Hepatocyte (in vitro differentiated cells): ENCODE measurements around the gene KCNC4. TPM values are rescaled to one million over a fixed set of nuclear protein-coding genes. Genes with fewer than 3 reads are reported as not detected.

Source experiments
- DNase-seq: peaks from one replicate; pipeline ENCODE4 v3.0.0-alpha.2; 2016; ENCODE audit warnings: low spot score
- H2AFZ ChIP-seq: fragments of 200-600 bp; sonication (generic); 2 replicates; pipeline ENCODE4 v1.6.0; 2016; ENCODE audit warnings: antibody characterized with exemption, mild to moderate bottlenecking
- H3K27ac ChIP-seq: fragments of 200-600 bp; sonication (generic); 2 replicates; pipeline ENCODE4 v1.5.1; 2016; ENCODE audit warnings: mild to moderate bottlenecking
- H3K27me3 ChIP-seq: fragments of 200-600 bp; sonication (generic); 2 replicates; pipeline ENCODE4 v1.6.1; 2016
- H3K36me3 ChIP-seq: fragments of 200-600 bp; sonication (generic); replicated peaks from 2 replicates; pipeline ENCODE4 v1.5.1; 2016; ENCODE audit warnings: low read depth; ENCODE audit not compliant: insufficient read depth
- H3K4me1 ChIP-seq: fragments of 200-600 bp; sonication (generic); 2 replicates; pipeline ENCODE4 v1.5.1; 2016; ENCODE audit warnings: mild to moderate bottlenecking, moderate library complexity; ENCODE audit not compliant: insufficient read depth
- H3K4me2 ChIP-seq: fragments of 200-600 bp; sonication (generic); 2 replicates; pipeline ENCODE4 v1.6.0; 2016
- H3K4me3 ChIP-seq: fragments of 200-600 bp; sonication (generic); 2 replicates; pipeline ENCODE4 v1.5.1; 2016; ENCODE audit warnings: mild to moderate bottlenecking
- H3K79me2 ChIP-seq: fragments of 200-600 bp; sonication (generic); 2 replicates; pipeline ENCODE4 v1.6.0; 2017; ENCODE audit warnings: mild to moderate bottlenecking
- H3K9me2 ChIP-seq: fragments of 200-600 bp; sonication (generic); replicated peaks from 2 replicates; pipeline ENCODE4 v1.6.0; 2017; ENCODE audit warnings: mild to moderate bottlenecking; ENCODE audit not compliant: insufficient read depth
- H3K9me3 ChIP-seq: fragments of 200-600 bp; sonication (generic); 2 replicates; pipeline ENCODE4 v1.5.1; 2016; ENCODE audit warnings: low read depth, mild to moderate bottlenecking
- H4K20me1 ChIP-seq: fragments of 200-600 bp; sonication (generic); 2 replicates; pipeline ENCODE4 v1.6.0; 2016; ENCODE audit warnings: mild to moderate bottlenecking; ENCODE audit not compliant: insufficient read depth, poor library complexity, severe bottlenecking
- CTCF ChIP-seq: fragments of 200-600 bp; sonication (generic); IDR thresholded peaks from 2 replicates; pipeline ENCODE4 v1.5.1; 2016; ENCODE audit warnings: antibody characterized with exemption, mild to moderate bottlenecking; ENCODE audit not compliant: poor library complexity
- EZH2 ChIP-seq: fragments of 200-600 bp; sonication (generic); IDR thresholded peaks from 2 replicates; pipeline ENCODE4 v1.6.1; 2016; ENCODE audit warnings: antibody characterized with exemption, mild to moderate bottlenecking, borderline replicate concordance
- EZH2phosphoT487 ChIP-seq: fragments of 200-600 bp; sonication (generic); IDR thresholded peaks from one replicate; pipeline ENCODE4 v1.6.1; 2018; ENCODE audit warnings: antibody characterized with exemption, mild to moderate bottlenecking, low read depth, moderate library complexity; ENCODE audit not compliant: unreplicated experiment, severe bottlenecking
- WGBS: methylation state at CpG from one replicate; pipeline ENCODE4 v1.1.6; 2016; ENCODE audit warnings: low lambda C conversion rate; ENCODE audit errors: missing lambda C conversion rate; 5-methylcytosine and 5-hydroxymethylcytosine counted together
- polyA plus RNA-seq: library from polyadenylated mRNA; unstranded; fragments of >200 nt; fragmentation: Nextera tagmentation; extraction: Ambion mirVana; gene quantifications from 2 replicates; pipeline ENCODE4 v1.2.1, GENCODE V29; 2016
- total RNA-seq: library from RNA; depleted of rRNA; stranded (reverse); fragments of >200 nt; gene quantifications from 2 replicates; pipeline ENCODE4 v1.2.3, GENCODE V29; 2014

Gene KCNC4
- total and polyA plus RNA-seq, 2 experiments from 2014 or later: 1.3 to 4.6 TPM

GRCh38 chr1:110189181-110189580 is 20.9 kb upstream of the KCNC4 start:
- Histone ChIP-seq H3K79me2 (no peaks in the 10 kb centered on the region), H3K4me1 (peaks cover 6% of the 10 kb centered on the region), H2AFZ (no peak overlapping the region), H3K27ac (no peak overlapping the region), H3K36me3 (no peaks in the 10 kb centered on the region), H3K4me2 (no peak overlapping the region), H4K20me1 (no peaks in the 10 kb centered on the region), H3K9me2 (no peaks in the 10 kb centered on the region), H3K4me3 (no peak overlapping the region), H3K9me3 (no peaks in the 10 kb centered on the region), H3K27me3 (peaks cover 7% of the 10 kb centered on the region)
- DNase-seq: no peak
- 95% methylated on average over 6 of the region's 6 CpGs for WGBS
- TF ChIP-seq EZH2phosphoT487 (no peak), EZH2 (no peak), CTCF (no peak)

DNA sequence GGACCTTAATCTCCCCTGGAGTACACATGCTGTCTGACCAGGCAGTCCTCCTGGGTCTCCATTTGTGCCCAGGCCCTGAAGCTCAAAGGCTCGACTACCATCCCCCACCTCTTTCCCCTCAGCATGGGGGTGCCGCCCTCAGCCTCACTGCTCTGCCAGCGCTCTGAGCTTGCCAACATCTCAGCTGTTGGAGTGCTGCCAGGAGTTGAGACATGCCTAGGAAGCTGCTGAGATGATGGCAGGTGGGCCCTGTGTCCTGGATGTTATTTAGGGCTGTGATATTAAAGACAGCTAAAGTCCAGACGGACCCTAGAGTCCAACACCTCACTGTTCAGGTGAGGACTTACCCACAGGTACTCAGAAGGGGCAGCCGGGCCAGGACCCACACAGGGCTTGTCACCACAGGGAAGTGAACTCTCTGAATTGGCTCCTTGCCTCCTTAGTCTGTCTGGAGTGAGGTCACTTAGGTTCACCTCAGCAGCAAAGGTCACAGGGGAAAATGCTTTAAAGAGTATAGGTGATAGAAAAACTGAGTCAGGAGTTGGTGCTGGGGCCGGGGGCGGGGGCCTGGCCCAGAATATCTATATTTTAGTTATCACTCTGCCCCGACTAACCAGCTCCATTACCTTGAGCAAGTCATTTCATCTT is 19.7 kb upstream of the KCNC4 start:
- no peaks in the 10 kb centered on the region for H3K36me3 ChIP-seq

DNA sequence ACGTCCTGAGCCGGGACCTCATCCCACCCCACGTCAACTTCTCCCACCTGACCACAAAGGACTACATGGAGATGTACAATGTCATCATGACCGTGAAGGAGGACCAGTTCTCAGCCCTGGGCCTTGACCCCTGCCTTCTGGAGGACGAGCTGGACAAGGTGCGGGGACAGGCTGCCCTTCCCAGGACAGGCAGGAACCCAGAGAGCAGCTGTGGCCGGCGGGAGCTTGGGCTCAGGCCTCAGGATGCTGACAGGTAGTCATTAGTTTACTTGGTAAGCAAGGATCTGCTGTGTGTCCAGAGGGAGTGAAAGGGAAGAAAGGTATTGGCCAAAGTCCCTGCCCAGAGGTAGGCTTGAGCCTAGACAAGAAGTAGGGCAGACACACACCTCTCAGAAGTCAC is 17.6 kb upstream of the KCNC4 start:
- TF ChIP-seq EZH2phosphoT487 (no peak), EZH2 (no peak), CTCF (no peak)
- DNase-seq: no peak
- WGBS: 82% methylated on average over 8 of the region's 8 CpGs

More for the DNA sequence above, 19.7 kb upstream of the KCNC4 start:
- H3K4me2 ChIP-seq: no peak overlapping the region
- no peaks in the 10 kb centered on the region for H3K79me2 ChIP-seq
- peaks cover 3% of the 10 kb centered on the region for H3K27me3 ChIP-seq
- no peak overlapping the region for H2AFZ ChIP-seq
- H3K4me1 ChIP-seq: peaks cover 6% of the 10 kb centered on the region
- no peaks in the 10 kb centered on the region for H4K20me1 ChIP-seq
- H3K4me3 ChIP-seq: no peak overlapping the region
- DNase-seq: no peak
- no peaks in the 10 kb centered on the region for H3K9me3 ChIP-seq
- H3K9me2 ChIP-seq: no peaks in the 10 kb centered on the region
- WGBS: 88% methylated on average over 8 of the region's 8 CpGs
- no peak for TF ChIP-seq EZH2
- TF ChIP-seq EZH2phosphoT487: no peak
- no peak for TF ChIP-seq CTCF
- no peak overlapping the region for H3K27ac ChIP-seq

DNA sequence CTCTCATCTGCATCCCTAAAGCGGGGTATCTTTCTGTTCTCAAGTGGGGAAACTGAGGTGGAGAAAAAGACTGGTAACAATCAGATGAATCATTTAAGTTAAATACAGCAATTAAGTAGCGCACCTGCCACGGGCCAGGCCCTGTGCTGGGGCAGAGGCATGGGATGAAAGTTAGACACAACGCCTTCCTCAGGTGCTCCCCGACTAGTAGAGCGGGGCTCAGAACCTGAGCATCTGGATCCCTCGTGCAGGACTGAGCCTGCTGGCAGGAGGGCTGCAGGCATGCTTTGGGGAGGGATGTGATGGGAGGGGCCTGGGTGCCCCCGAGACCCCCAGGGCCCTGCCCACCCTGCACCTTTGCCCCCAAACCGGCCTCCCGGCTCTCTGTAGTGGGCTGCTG is 14.9 kb upstream of the KCNC4 start:
- Histone ChIP-seq H4K20me1 (no peaks in the 10 kb centered on the region), H3K4me1 (no peaks in the 10 kb centered on the region), H3K27me3 (no peaks in the 10 kb centered on the region), H3K9me2 (no peaks in the 10 kb centered on the region), H2AFZ (no peak overlapping the region), H3K79me2 (no peaks in the 10 kb centered on the region), H3K4me2 (no peak overlapping the region), H3K9me3 (no peaks in the 10 kb centered on the region), H3K36me3 (no peaks in the 10 kb centered on the region), H3K27ac (no peak overlapping the region), H3K4me3 (no peak overlapping the region)
- TF ChIP-seq EZH2: no peak
- 94% methylated on average over 9 of the region's 10 CpGs for WGBS
- DNase-seq: no peak

More for the DNA sequence above, 17.6 kb upstream of the KCNC4 start:
- Histone ChIP-seq H2AFZ (no peak overlapping the region), H3K36me3 (no peaks in the 10 kb centered on the region), H3K27ac (no peak overlapping the region), H3K4me3 (no peak overlapping the region), H3K9me2 (no peaks in the 10 kb centered on the region), H3K79me2 (no peaks in the 10 kb centered on the region), H3K9me3 (no peaks in the 10 kb centered on the region), H3K27me3 (no peaks in the 10 kb centered on the region), H3K4me1 (peaks cover 6% of the 10 kb centered on the region), H3K4me2 (no peak overlapping the region), H4K20me1 (no peaks in the 10 kb centered on the region)
